ENCODE results near the gene DACT3. TPM values are rescaled to one million over a fixed set of nuclear protein-coding genes. Genes with fewer than 3 reads are reported as not detected.

The DACT3 gene
- total RNA-seq, 1 experiment from 2014 or later: 0.56 TPM

DNA sequence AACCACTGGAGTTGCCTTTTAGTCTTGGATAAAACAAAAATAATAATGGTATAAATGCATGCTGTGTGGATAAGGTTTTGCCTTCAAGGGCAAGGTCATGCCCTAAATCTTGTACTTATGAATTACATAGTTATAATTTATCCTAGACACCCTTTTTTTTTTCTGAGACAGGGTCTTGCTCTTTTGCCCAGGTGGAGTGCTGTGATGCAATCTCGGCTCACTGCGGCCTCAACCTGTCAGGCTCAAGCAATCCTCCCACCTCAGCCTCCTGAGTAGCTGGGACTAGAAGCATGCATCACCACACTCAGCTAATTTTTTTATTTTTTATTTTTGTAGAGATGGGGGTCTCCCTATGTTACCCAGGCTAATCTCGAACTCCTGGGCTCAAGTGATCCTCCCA lies 7.7 kb upstream of the DACT3 start:
- DNase-seq (ENCODE audit: low spot score): no peak

GRCh38 chr19:46665072-46665471 lies 4.1 kb upstream of the DACT3 start:
- DNase-seq (ENCODE audit: low spot score): no peak

- peak; percentile 91 for DNase-seq (ENCODE audit: low spot score)
Observed at GRCh38 chr19:46661735-46662592, 982 bp upstream of the DACT3 start.

DNA sequence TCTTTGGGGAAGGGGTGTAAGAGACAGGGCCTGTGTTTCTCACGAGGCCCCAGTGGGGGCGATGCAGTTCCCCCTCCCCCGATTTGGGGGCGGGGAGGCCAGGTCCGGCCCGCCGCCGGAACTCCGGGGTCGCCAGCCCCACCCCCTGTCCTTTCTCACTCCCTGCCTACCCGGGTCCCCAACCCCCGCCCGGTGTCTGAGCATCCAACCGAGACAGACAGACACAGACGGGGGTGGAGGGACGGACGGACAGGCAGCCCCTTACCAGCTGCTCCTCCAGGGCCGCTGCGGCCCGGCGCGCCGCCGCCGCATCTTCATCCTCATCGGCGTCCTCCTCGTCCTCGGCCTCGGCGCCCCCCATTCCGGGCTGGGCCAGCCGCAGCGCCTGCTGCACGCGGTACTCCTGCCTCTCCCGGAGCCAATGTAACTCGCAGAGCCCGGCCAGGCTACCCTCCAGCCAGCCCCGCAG lies 397 bp downstream of the DACT3 start:
- DNase-seq (ENCODE audit: low spot score): no peak

DNA sequence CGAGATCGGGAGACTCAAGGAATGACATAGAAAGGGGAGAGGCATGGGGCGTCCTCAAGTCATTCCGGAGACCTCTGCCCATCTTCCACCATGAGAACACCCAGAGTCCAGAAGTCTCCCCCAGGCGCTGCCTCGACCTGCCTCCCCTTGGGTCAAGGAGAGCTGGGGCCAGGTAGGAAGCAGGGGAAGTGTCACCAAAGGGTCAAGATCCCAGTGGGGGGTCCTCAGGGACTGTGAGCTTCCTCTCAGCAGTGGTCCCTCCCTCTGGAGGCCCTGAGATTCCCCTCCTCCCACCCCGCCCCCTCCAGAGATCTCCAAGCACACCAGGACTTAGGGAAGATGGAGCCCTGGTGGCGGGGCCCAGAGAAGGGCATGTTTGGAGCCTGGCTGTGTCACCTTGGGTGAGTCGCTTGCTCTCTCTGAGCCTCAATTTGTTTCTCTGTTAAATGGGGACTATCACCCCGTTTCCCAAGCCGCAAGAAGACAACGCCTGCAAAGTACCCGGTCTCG lies 919 bp downstream of the DACT3 start:
- no peak for DNase-seq (ENCODE audit: low spot score)

DNA sequence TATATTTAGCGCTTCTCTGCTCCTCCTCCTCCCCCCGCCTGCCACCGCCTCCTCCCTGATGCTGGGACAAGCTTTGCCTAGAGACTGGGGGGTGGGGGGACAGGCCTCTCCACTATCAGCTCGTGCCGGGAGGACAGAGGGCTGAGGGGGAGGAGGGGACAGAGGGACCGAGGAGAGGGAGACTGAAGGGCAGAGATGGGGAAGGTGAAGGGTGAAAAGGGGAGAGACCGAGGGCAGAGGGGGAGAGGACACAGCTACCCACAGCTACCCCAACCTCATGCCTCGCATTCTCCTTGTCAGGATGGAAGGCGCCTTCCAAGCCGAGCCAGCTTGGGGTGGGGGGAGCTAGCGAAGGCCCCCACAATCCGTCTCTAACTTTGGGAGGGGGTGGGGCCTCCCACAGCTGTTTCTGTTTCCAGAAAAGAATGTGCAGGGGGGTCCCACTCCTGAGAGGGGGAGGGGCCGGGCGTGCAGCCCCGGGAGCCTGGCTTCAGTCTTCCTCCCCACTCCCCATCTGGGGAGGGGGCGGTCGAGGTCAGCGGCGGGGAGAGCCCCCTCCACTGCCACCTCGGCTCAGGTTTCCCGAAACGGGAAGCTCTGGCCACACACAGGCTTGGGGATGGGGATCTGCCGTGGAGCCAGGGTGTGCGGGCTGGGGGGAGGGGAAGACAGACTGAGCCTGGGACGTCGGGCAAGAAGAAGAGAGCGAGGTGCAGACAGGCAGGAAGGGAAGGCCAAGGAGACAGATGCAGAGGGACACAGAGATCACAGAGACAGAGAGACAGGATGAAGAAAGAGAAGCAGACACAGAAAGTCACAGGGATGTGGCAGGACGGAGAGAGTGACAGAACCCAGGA lies 1.6 kb downstream of the DACT3 start:
- no peak for DNase-seq (ENCODE audit: low spot score)

DNA sequence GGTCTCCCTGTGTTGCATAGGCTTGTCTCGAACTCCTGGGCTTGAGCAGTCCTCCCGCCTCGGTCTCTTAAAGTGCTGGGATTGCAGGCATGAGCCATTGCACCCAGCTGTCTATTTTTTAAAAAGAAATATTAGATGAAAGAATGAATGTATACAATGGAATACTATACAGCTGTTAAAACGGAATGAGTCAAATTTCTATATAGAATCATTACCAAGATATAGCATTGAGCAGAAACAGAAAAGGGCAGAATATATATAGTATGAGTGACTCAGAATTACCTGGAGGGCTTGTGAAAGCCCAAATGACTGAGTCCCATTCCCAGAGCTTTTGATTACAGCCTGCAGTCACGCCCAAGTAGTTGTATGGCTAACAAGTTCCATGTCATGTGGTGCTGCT lies 4.4 kb downstream of the DACT3 start:
- no peak for DNase-seq (ENCODE audit: low spot score)

DNA sequence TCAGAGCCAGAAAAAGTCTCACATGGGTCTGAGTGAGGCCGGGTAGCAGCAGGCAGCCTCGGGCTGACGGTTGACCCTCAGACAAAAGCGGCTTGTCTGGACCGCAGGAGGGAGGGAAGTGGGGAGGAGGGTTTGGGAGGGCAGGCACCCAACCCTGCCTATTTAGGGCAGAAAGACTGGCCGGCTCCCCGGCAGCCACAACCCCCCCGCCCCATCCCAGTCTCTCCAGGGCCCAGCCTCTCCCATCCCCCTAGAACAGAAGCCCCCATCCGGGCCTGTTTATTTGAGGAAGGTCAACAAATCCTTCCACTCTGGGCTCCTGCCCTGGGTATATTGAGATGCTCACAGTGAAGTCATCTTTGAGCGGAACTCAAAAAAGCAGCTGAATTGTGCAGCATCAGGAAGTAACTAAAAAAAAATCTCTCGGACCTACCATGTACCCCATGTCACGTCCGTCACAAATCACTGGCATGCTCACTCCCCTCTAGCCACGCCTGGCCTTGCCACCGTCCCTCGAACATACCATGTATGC lies 6.3 kb downstream of the DACT3 start:
- no peak for DNase-seq (ENCODE audit: low spot score)

DNA sequence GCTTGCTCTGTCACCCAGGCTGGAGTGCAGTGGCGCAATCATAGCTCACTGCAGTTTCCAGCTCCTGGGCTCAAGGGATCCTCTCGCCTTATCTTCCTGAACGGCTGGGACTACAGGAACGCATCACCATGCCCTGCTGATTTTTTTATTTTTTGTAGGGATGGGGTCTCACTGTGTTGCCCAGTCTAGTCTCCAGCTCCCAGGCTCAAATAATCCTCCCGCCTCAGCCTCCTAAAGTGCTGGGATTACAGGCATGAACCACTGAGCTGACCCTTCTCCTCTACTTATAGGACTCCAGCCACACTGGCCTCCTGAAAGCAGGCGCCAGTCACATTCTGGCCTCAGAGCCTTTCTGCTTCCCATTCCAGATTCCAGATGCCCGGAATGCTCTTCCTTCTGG lies 10.5 kb downstream of the DACT3 start:
- DNase-seq (ENCODE audit: low spot score): no peak

DNA sequence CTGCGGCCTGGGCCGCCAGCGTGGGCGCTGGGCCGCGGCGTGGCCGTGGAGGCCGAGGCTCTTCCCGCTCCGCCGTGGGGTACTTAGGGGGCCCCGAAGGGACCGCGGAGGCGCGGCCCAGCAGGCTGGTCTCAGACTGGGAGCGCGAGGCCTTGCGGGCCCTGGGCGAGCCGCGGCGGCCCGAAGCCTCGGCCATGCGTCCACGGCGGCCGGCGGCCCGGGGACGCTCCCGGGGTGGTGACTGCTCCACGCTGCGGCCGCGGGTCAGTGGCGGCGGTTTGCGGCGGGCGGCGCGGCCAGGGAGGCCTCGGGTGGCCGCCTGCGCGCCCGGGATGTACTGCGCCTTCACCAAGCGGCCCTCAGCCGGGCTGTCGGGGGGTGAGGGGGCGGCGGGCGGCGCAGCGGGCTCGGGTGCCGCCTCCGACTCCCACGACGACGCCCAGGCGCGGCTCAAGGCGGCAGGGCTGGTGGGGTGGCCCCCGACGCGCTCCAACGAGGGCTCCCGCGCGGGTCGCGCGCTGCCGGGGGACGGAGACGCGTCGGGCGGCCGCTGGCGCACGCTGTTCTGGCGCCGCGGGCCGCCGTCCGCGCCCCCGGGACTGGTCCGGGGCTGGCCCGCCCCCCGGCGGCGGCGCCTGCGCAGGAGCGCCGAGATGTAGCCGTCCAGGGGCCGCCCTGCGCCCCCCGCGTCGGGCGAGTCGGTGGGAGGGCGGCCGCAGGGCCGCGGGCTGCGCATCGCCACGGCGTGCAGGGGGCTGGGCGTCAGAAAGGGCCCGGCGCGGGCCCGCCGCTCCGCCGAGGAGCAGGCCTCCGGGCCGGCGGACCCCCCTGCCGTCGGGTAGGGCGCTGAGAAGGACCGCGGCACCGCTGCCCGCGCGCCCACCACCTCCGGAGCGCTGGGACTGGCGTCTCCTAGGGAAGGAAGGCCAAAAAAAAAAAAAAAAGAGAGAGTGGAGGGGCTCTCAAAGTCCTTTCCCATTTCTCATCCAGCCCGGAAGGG lies 11.7 kb downstream of the DACT3 start:
- no peak for DNase-seq (ENCODE audit: low spot score)

DNA sequence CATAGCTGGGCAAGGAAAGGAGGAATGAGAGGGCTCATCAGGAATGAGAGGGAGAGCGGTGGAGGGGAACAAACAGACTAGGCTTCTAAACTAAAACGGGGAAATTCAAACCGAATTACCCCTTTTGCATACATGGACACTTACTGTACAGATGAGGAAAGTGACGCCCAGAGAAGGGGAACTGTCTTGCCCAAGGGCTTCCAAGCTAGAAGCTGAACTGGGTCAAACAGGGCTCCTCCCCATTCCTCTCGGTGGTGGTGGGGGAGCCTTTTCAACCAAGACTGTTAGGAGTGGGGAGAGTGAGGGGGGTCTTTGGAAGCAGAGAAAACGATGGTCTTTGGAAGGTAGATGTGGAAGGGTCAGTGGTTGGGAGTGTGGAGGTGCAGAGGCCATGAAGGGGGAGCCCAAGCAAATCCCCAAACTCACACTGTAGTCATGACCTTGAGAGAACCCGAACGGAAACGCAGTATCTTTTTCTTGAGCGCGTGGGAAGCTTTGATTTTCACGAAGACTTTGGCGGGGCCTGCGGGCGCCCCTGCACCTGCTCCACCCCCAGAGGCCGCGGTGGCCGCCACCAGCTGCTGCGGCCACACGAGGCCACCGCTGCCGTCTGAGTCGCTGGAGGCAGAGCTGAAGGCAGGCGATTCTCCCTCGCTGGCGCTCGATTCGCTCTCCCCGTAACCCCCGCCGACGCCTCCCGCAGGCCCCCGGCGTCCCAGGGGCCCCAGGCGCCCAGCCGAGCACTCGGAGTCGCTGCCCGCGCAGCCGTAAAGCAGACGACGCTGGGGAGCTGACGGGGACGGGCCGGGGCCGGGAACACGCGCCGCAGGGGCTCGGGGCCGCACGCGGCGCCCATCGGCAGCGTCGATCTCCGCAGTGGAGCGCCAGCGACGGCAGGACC lies 12.7 kb downstream of the DACT3 start:
- no peak for DNase-seq (ENCODE audit: low spot score)

- no peak for DNase-seq (ENCODE audit: low spot score)
Observed at GRCh38 chr19:46646402-46646801, 14.6 kb downstream of the DACT3 start.

GRCh38 chr19:46644720-46645119 lies 16.3 kb downstream of the DACT3 start:
- no peak for DNase-seq (ENCODE audit: low spot score)

GRCh38 chr19:46640656-46641055 lies 20.3 kb downstream of the DACT3 start:
- DNase-seq (ENCODE audit: low spot score): no peak

- peak; percentile 64 for DNase-seq (ENCODE audit: low spot score)
Observed at GRCh38 chr19:46639358-46640182, 21.4 kb downstream of the DACT3 start.

DNA sequence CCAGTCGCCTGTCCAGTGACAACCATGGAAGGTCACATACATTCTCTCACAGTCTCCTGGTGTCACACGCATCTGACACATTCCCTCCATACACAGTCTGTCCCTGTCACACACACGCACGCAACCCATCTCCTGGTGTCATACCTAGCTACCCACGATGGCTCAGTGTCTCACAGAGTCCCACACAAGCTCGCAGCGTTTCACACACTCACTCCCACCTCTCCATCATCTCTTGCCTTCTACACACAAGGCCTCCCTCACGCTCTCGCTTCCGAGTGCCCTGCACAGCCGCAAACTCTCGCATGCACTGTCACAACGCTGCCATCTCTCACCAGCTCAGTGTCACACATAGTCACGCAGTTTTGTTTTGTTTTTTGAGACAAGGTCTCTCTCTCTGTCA lies 23.8 kb downstream of the DACT3 start:
- DNase-seq (ENCODE audit: low spot score): no peak

DNA sequence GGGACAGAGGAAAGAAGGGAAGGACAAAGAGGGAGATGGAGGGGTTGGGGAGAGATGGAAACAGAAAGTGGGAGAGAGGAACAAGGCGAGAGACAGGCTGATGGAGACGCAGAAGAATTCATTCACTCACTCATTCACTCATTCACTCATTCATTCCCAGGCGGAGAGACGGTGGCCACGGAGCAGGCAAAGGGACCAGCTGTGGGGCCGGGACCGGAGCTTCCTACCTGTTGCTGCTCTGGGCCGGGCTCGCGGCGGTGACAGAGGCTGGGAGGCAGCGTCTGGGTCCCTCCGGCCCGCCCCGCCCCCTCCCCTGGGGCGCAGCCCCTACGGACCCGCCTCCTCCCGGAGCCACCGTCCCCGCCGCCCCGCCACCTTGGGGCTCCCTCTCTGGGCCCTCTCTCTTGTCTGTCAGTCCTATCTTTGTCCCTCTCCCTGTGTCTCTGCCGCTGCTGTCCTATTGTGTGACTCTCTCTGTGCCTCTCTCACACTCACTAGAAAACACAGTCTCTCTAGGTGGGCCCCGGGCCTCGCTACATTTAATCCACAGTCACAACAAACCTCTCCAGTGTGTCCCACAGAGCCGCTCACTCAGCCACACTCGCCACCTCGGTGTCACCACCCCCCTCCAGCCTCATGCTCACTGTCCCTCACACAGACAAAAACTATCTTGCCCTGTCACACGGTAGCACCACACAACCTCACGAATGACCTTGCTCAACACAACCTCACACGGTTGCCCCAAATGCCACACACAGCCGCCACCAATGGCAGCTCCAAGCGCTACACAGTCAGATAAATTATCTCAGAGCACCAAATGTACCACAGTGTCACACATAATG lies 24.8 kb downstream of the DACT3 start, which contains the start of gene GNG8:
Gene GNG8 (minus strand): TSS at position 283 of the 842 bp plus-strand sequence. CDS start 1,520 bp downstream, outside the sequence.
- no peak for DNase-seq (ENCODE audit: low spot score)

DNA sequence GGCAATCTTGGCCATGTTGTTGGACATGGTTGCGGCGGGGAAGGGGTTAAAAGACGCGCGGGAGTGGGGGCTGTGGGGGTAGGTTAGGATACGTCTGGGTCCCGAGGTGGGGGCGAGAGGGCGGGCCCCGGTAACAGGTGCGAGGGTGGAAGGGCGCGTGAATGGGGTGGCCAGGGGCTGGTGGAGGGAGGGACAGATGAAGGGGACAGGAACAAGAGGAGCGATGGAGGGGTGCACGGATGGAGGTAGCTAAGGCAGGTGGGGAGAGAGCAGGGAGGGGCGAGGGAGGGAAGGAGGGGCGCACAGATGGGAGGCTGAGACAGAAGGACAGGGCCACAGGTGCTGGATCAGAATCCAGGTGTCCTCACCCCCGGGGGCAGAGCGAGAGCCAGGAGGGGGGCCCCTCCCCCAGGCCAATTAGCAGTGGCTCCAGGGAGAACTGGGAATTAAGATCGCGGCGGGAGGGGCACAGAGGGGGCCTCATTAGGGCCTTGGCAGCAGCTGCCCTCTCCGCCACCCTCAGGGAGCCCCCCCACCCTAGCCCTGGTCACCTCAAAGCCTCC lies 26.2 kb downstream of the DACT3 start:
- DNase-seq (ENCODE audit: low spot score): no peak

Data from H4 (cell line).